Hypothalamus (tissue), 51 donors: ENCODE results near the gene SPRED2.

ENCODE experiments used
- DNase-seq, 51 donors: peaks; one replicate each; lab custom pipeline; 2025; lab: John Stamatoyannopoulos, UW

Gene SPRED2

GRCh38 chr2:65389476-65389875 is 42.9 kb downstream of the SPRED2 start:
- no peak for DNase-seq

- DNase-seq = peak in 1 of 51 donors; percentile 32
Observed at GRCh38 chr2:65388596-65389390, 43.6 kb downstream of the SPRED2 start.

GRCh38 chr2:65388051-65388531 is 44.3 kb downstream of the SPRED2 start:
- no peak for DNase-seq

GRCh38 chr2:65386989-65387388 is 45.4 kb downstream of the SPRED2 start:
- DNase-seq = no peak

- no peak for DNase-seq
Observed at GRCh38 chr2:65386344-65386743, 46.1 kb downstream of the SPRED2 start.

- no peak for DNase-seq
Observed at GRCh38 chr2:65383541-65384488, 48.6 kb downstream of the SPRED2 start.

GRCh38 chr2:65382776-65383357 is 49.5 kb downstream of the SPRED2 start:
- DNase-seq = peak in 21 of 51 donors; percentile 11 to 72 (median 18)

- no peak for DNase-seq
Observed at GRCh38 chr2:65382323-65382722, 50.1 kb downstream of the SPRED2 start.

- DNase-seq = no peak
Observed at GRCh38 chr2:65381607-65382051, 50.8 kb downstream of the SPRED2 start.

- DNase-seq = no peak
Observed at GRCh38 chr2:65380255-65380654, 52.1 kb downstream of the SPRED2 start.

- DNase-seq = no peak
Observed at GRCh38 chr2:65379721-65380171, 52.7 kb downstream of the SPRED2 start.

- no peak for DNase-seq
Observed at GRCh38 chr2:65379223-65379622, 53.2 kb downstream of the SPRED2 start.

- DNase-seq = no peak
Observed at GRCh38 chr2:65378290-65378689, 54.1 kb downstream of the SPRED2 start.

GRCh38 chr2:65377556-65378192 is 54.7 kb downstream of the SPRED2 start:
- DNase-seq = no peak

- no peak for DNase-seq
Observed at GRCh38 chr2:65375723-65376122, 56.7 kb downstream of the SPRED2 start.

GRCh38 chr2:65374999-65375398 is 57.4 kb downstream of the SPRED2 start:
- DNase-seq = no peak

GRCh38 chr2:65374575-65374974 is 57.8 kb downstream of the SPRED2 start:
- DNase-seq = no peak

- DNase-seq = no peak
Observed at GRCh38 chr2:65373365-65373918, 59.0 kb downstream of the SPRED2 start.

GRCh38 chr2:65372619-65373018 is 59.8 kb downstream of the SPRED2 start:
- DNase-seq = no peak

GRCh38 chr2:65371074-65371434 is 61.3 kb downstream of the SPRED2 start:
- DNase-seq = no peak
